Nephron progenitor cell (in vitro differentiated cells): ENCODE measurements around the gene PYGO2.

ENCODE experiments used
- DNase-seq: peaks from one replicate; pipeline ENCODE4 v3.0.0; 2021
- H3K27ac Mint-ChIP-seq: 2 replicates; pipeline ENCODE4 v1.8.0; 2021; ENCODE audit warnings: mild to moderate bottlenecking, moderate library complexity, mixed read lengths
- H3K27me3 Mint-ChIP-seq: 2 replicates; pipeline ENCODE4 v1.8.0; 2021; ENCODE audit warnings: mild to moderate bottlenecking, low read depth, mixed read lengths; ENCODE audit not compliant: poor library complexity
- H3K36me3 Mint-ChIP-seq: 2 replicates; pipeline ENCODE4 v1.8.0; 2021; ENCODE audit warnings: low read depth, mixed read lengths
- H3K4me1 Mint-ChIP-seq: 2 replicates; pipeline ENCODE4 v1.8.0; 2021; ENCODE audit warnings: mixed read lengths
- H3K4me3 Mint-ChIP-seq: 2 replicates; pipeline ENCODE4 v1.8.0; 2021; ENCODE audit warnings: mild to moderate bottlenecking, moderate library complexity, mixed read lengths
- H3K9me3 Mint-ChIP-seq: 2 replicates; pipeline ENCODE4 v1.8.0; 2021; ENCODE audit warnings: mild to moderate bottlenecking, moderate library complexity, mixed read lengths
- TF ChIP-seq, protein P1 (sequence below): fragments of 200-600 bp; sonication (generic); IDR thresholded peaks from 2 replicates; pipeline ENCODE4 v1.5.0; 2021; ENCODE audit warnings: antibody characterized with exemption

PYGO2 gene

DNA sequence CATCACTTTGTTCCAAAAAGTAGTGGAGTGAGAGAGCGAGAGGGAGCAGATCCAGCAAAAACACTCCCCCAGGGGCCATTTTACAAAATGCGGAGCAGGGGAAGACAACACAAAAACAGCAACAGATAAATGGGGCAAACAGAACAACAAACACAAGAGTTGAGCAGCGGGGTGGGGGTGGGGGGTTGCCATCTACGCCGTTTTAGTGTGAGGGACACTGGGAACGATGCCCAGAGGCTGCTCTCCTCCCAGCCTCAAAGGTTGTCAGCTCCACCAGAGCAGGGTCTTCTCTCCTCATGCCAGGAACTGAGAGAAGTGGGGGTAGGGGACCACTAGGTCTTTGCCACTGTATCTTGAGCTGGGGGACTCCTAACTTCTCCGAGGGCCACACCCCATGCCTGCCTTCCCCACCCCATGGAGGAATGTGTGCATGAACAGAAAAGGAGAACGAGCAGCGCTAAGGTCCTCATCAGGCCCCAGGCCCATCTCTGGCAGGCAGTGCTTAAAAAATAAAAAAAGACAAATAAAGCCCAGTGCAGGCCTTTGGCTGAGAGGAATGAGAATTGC, 4.4 kb downstream of the PYGO2 start:
- peaks cover 72% of the 10 kb centered on the region for H3K4me1 Mint-ChIP-seq
- H3K9me3 Mint-ChIP-seq: no peaks in the 10 kb centered on the region
- peak overlapping the region; percentile 94 for H3K4me3 Mint-ChIP-seq
- peak overlapping the region; percentile 100 for H3K27ac Mint-ChIP-seq
- peaks cover 5% of the 10 kb centered on the region for H3K36me3 Mint-ChIP-seq
- TF ChIP-seq, protein P1, sequence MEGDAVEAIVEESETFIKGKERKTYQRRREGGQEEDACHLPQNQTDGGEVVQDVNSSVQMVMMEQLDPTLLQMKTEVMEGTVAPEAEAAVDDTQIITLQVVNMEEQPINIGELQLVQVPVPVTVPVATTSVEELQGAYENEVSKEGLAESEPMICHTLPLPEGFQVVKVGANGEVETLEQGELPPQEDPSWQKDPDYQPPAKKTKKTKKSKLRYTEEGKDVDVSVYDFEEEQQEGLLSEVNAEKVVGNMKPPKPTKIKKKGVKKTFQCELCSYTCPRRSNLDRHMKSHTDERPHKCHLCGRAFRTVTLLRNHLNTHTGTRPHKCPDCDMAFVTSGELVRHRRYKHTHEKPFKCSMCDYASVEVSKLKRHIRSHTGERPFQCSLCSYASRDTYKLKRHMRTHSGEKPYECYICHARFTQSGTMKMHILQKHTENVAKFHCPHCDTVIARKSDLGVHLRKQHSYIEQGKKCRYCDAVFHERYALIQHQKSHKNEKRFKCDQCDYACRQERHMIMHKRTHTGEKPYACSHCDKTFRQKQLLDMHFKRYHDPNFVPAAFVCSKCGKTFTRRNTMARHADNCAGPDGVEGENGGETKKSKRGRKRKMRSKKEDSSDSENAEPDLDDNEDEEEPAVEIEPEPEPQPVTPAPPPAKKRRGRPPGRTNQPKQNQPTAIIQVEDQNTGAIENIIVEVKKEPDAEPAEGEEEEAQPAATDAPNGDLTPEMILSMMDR: no peak
- H3K27me3 Mint-ChIP-seq: no peaks in the 10 kb centered on the region
- DNase-seq: no peak

DNA sequence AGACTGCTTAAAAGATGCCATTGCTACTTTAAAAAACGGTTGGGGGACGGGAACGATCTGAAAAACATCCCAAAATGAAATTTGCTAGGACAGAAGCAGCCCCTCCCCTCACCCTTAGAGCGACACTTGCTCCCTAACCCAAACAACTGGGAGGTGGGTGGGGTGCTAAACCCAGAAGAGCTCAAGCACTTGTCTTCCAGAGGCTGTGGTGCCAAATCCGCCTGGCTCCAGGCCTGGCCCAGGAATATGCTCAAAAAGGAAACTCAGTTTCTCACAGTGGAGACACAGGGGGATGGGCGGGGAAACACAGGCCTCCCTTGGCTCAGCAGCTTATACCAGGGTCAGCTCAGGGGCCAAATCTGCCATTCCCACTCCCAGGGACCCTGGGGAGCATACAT, 5.0 kb downstream of the PYGO2 start:
- DNase-seq: no peak
- H3K36me3 Mint-ChIP-seq: peaks cover 5% of the 10 kb centered on the region
- TF ChIP-seq, protein P1: no peak
- H3K4me3 Mint-ChIP-seq: peak overlapping the region; percentile 94
- no peaks in the 10 kb centered on the region for H3K27me3 Mint-ChIP-seq
- H3K9me3 Mint-ChIP-seq: no peaks in the 10 kb centered on the region
- H3K27ac Mint-ChIP-seq: peak overlapping the region; percentile 100
- H3K4me1 Mint-ChIP-seq: peaks cover 74% of the 10 kb centered on the region

DNA sequence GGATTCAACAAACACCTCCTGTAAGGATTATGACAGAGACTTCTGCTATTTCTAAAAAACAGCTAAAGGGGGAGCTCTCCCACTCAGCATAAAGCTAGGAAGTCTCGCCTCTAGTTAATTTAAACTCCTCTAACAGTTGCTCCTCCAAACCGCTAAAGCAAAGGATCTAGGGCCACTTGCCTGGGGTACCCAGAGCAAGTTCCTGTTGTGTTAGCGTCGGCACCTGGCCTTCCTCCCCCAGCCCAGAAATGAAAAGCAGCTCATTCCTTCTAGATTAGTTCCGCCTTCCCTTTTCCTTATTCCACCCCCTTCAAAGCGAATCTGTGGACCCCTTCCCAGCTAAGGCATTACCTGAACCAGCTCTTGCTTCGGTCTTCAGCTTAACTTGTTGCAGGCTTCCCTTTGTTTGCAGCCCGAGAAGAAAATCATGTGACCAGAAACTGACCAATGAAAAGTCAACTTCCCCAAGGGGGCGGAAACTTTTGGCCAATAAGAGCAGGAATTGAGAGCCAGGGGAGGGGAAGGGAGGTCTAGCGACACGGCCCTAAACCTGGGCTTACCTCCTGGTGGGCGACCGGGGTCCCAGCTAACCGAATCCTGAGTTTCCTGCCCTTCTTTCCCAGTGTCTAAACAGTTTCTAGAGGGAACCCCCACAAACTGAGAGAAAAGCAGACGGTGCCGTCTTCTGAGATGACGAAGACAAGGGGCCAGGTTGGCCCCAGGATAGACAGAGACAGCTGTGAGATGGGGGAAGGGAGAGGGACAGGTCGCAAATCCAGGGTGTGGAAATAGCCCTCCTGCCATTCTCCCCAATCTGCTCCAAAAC, 5.7 kb downstream of the PYGO2 start, which contains the start of gene PBXIP1:
PBXIP1 (minus strand) TSS at position 382 of the 826 bp plus-strand sequence. CDS start 2,378 bp downstream, outside the sequence.
- H3K27me3 Mint-ChIP-seq: no peaks in the 10 kb centered on the region
- H3K4me1 Mint-ChIP-seq: peaks cover 70% of the 10 kb centered on the region
- H3K27ac Mint-ChIP-seq: peak within 1 kb of the TSS; percentile 100

DNA sequence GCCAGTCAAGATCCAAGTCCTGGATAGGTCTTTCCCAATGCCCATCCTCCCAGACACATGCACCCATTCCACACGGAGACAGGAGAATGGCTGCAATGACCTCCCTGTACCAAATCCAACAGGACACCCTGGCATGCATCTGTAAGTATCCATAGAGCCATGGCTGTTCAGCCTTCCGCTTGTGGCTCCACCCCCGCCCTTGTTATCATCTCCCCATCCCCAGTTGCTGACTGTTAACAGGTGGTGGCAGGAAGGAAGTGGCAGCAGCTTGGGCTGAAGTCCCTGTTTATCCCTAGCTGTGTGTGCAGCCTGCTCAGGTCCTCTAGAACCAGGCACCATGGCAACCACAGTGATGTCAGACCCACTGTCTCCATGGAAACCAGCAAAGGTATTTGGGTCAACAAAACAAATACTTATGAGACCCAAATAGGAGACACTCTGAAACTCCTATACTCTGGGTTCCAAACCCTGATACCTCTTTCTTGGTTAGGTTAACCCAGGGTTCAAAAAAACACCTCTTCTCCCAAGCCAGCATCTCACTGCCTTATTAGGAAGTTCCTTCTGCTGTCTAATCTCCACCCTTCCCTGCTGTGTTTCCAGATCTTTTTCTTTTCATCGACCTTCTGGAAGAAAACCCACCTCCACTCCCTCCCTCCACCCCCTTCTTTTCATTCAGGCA, 6.4 kb downstream of the PYGO2 start:
- Mint-ChIP-seq H3K9me3 (no peaks in the 10 kb centered on the region), H3K4me1 (peaks cover 63% of the 10 kb centered on the region), H3K27me3 (no peaks in the 10 kb centered on the region), H3K27ac (peak overlapping the region; percentile 100), H3K4me3 (peak overlapping the region; percentile 94), H3K36me3 (peaks cover 11% of the 10 kb centered on the region)
- TF ChIP-seq, protein P1: no peak
- peak; percentile 50 for DNase-seq

More for the DNA sequence above, 5.7 kb downstream of the PYGO2 start, which contains the start of gene PBXIP1:
- peaks cover 5% of the 10 kb centered on the region for H3K36me3 Mint-ChIP-seq
- peak; percentile 81 for DNase-seq
- H3K4me3 Mint-ChIP-seq: peak within 1 kb of the TSS; percentile 94
- H3K9me3 Mint-ChIP-seq: no peaks in the 10 kb centered on the region
- TF ChIP-seq, protein P1: peak; percentile 14

DNA sequence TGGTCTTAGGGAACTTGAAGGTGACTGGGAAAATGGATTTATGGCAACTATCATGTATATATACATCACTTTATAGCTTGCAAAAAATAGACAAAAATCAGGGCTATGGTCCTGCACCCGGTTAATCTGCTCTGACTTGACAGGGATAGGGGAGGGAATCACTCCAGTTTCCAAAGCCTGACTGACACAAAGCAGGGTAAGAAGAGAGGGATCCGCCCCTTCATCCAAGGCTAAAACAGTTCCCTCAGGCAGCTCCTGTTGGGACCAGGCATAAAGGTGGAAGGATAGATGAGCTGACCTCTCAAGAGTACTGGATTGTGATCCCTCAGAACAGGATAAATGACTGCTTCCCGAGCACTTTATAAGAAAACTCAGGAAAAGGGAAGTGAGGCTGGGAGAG, 7.0 kb downstream of the PYGO2 start:
- Mint-ChIP-seq H3K27ac (peak overlapping the region; percentile 100), H3K27me3 (no peaks in the 10 kb centered on the region), H3K9me3 (no peaks in the 10 kb centered on the region), H3K4me3 (peak overlapping the region; percentile 94), H3K4me1 (peaks cover 61% of the 10 kb centered on the region), H3K36me3 (peaks cover 11% of the 10 kb centered on the region)
- DNase-seq: no peak
- TF ChIP-seq, protein P1: no peak
